Suppressor macrophage treated with lipopolysaccharide for 4 hours (primary cell): ENCODE results near the gene SPRED2.

ENCODE experiments used
- DNase-seq: peaks from one replicate; pipeline ENCODE4 v3.0.0-alpha.2; 2020

SPRED2 gene

DNA sequence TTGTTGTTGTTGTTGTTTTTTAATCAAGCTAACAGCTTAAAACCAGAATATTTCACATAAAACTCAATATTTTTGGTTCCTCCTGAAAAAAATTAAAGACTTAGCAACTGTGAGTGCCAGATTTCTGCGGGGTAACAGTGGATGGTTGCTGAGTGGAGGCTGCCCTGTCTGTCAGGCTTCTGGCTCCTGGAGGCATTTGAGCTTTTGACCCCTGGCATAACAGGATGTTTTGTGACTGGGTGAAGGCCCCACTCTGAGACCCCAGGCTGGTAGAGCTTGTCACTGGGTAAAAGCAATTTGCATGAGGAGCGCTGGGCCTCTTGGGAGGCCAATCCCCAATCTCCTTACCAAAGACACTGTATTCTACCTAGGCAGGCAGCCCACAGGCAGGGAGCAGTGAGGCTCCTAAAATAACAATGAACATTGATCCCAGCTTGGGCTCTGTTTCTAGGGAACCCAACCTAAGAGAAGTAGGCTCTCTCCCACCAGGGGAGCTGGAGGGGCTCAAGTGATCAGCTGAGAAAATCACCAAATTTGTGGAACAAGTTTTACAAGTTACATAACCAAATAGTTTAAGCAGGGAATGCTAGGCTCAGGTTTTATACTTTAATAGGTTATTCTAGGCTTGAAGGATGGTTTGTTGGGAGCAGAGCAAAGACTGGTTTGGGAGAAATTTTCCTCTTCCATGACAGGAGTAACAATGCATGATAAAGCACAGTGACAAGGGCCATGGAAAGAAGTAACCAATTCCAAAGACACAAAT is 5.9 kb upstream of the SPRED2 start:
- no peak for DNase-seq

DNA sequence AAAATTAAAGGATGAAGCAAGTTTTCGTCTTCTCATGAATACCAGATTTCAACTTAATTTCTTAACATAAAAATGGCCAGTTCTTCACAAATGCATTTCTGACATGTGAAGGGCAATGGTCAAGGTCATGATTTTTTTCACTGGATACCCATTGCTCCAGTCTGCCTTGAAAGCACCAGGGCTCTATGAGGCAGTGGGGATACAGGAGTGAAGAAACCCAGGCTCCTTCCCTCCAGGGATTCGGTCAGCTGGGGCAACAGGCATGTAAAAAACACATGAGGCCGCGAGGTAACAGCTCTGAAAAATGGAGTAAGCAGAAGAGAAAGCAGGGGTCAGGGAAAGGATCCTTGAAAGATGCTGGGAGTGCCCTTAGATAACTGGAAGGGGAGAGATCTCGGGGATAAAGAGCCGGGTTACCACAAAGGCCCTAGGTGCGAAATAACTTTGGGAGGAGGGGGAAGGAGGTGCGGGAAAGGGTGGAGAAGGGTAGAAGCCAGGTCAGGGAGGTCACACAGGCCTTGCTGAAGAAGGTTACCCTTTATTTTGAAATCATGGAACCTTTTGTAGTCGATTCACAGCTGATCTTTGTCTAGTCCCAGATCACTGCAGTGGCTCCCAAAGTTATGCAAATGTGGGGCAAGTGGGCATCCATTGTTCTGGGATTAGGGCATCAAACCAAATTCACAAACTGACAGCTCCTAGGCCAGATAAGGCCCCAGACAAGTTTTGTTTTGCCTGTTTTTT is 5.2 kb upstream of the SPRED2 start:
- no peak for DNase-seq

- peak; percentile 51 for DNase-seq
These were observed 4.4 kb upstream of the SPRED2 start for GRCh38 chr2:65436824-65437221.

- DNase-seq, result peak; percentile 94
These were observed 3.9 kb upstream of the SPRED2 start for GRCh38 chr2:65436169-65436823.

- DNase-seq, result peak; percentile 72
These were observed 3.3 kb upstream of the SPRED2 start for GRCh38 chr2:65435625-65436168.

- DNase-seq, result no peak
These were observed 2.3 kb upstream of the SPRED2 start for GRCh38 chr2:65434592-65435241.

DNA sequence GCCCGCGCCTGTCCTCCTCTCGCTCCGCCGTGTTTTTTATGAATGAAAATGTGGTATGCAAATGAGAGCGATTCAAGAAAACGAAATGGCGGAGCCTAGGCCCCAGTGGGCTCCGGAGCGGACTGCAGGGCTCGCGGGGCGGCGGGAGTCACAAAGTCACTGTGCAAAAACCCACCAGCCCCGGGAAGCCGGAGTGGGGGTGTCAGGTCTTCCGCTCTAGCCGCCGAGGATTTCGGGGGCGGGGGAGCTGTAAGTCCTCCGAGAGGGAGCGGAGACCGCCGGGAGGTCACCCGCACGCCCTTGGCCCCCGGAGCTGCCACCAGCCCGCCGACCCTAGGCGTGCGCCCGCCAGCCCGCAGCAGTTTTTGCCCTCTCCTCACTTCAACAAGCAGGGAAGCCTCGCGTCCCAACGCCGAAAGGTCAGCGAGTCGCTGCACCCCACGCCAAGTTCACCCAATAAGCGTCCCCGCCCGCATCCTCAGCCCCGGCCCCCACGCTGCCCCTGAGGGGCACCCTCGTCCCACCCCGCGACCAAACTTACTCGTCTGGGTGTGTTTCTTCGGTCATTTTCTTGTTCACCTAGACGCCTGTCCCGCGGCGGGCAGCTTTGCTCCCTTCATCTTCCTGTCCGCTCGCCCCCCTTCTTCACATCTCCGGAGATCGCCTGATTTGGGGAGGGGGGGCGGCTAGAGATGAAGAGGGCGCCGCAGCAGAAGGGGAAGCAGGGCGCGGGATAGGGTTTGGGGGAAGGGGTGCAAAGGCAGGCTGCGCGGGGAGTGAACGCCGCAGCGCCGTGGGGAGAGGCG is 775 bp downstream of the SPRED2 start:
- DNase-seq, result peak; percentile 55

DNA sequence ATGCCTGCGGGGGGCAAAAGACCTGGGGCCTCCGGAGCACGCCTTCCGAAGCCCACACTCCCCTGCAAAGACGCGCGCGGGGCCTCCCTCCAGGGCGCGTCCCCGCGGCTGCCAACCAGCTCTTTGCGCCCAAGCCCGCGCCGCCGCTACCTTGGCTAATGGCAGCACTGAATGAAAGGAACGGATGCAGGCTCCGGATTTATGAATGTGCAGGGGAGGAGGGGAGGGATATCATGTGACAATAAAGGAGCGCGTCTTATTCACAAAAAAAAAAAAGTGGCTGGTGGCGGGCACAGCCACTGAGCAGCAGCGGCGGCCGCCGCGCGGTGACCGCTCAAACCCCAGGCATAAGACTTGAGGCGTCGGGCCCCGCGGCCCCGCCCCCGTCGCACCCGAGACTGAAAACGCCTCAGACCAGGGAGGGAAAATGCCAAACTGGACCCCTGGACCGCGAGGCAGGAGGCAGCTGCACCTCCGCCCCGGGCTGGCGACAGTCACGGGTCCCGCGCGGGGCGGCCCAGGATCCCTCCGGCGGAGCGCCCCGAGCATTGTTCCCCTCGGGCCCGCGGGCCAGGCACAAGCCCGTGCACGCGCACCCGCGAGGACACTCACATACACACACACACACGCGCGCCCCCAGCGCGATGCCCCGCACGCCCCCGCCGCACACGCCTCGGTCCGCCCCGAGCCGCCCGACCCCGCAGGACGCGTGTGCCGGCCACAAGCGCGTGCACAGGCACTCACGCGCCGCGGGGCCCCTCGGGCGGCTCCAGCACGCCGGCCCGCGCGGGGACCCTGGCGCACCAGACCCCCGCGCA is 1.6 kb downstream of the SPRED2 start:
- DNase-seq, result peak; percentile 57

GRCh38 chr2:65429786-65430602 is 2.4 kb downstream of the SPRED2 start:
- peak; percentile 45 for DNase-seq

- no peak for DNase-seq
These were observed 4.9 kb downstream of the SPRED2 start for GRCh38 chr2:65427532-65427931.

DNA sequence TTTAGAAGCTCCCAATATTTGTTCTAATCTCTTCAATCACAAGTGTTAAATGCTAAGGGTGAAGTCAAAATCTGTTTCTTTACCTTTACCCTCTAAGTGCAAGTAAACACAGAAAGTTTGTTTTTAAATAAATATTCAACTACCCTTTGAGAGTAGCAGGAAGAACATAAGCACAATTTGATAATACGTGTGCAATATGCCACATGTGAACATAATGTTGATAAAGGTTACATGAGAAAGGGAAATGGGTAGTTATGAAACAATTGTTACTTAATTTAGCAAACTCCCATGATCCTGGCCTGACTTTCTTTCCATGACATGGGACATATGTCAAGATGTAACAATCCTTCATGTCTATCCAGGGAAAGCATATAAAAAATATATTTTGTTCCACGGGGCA is 7.1 kb downstream of the SPRED2 start:
- peak; percentile 54 for DNase-seq

- DNase-seq, result no peak
These were observed 8.0 kb downstream of the SPRED2 start for GRCh38 chr2:65424391-65424790.

GRCh38 chr2:65421432-65421748 is 11.0 kb downstream of the SPRED2 start:
- no peak for DNase-seq

- DNase-seq, result peak; percentile 89
These were observed 11.5 kb downstream of the SPRED2 start for GRCh38 chr2:65420712-65421431.

DNA sequence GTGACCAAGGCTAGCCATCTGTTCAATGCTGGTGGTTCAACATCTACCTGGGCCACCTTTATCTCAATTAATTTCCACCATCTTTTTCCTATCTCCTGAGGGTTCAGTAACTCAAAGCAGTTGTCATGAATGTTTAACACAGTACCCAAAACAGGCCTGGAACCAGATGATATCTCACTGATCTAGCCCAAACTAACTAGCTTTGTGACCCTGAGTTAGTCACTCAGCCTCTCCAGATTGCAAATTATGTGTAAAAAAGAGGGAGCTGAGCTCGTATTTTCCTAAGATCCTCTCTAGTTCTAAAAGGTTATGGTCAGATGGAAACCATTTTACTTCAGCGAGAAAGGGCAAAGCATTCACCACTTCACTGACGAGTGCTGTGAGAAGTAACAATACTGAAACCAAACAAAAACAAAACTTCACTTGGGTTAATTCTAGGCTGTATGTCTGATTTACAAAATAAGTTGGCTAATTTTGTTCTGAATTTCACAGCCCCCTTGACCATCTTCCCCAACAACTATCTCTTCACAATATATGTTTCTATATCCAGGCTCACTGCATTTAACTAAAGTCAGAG is 14.8 kb downstream of the SPRED2 start:
- DNase-seq, result no peak

GRCh38 chr2:65416945-65417344 is 15.5 kb downstream of the SPRED2 start:
- DNase-seq, result no peak

DNA sequence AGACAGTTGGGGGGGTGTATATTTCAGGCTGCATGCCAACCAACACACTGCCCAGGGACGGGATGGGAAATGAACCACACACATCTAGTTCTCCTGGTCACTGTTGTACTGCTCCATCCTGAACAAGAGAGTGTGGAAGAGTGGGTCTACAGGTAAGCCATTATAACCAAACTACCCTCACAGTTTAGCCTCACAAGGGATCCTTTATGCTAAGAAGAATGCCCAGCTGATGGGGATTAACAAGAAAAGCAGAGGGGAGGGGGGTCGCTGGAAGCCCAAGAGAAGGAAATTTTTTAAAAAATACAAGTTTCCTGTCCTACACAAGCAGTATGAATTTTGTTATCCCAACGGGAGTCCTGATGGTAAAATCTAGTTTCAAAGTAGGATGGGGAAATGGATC is 16.1 kb downstream of the SPRED2 start:
- DNase-seq, result no peak

GRCh38 chr2:65415091-65415490 is 17.3 kb downstream of the SPRED2 start:
- no peak for DNase-seq

DNA sequence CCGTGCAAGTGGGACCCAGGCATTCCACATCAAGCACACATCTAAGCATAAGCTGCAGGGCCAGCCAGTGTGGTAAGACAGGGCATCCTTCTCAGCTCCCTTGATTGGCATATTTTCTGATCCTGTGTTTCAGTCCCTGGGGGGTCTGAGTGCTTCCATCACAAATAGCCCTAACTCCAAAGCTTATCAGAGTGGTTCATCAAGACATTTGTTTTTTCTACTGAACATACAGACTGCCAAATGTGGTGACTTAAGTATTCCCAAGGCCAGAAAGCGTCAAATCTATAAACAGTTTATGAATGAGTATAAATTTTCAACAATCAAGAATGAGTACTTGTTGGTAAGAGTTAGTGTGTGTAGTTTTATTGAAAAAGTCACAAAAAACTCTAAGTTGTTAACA is 18.8 kb downstream of the SPRED2 start:
- DNase-seq, result no peak
